SKM-1 (cell line): Measurements from ENCODE around the gene ATG16L2.
A peak's percentile ranks its signal among the peaks of the same experiment; 100 is the strongest.
"Not testable (repeated sequence)": the region's sequence is repeated elsewhere in the genome, so short reads cannot be mapped to it uniquely, and the experiment has no call there.

Experiments used
- DNase-seq: peaks from one replicate; lab custom pipeline; 2025; ENCODE audit not compliant: unreplicated experiment; lab: John Stamatoyannopoulos, UW

ATG16L2 gene

GRCh38 chr11:72842653-72843330 is 28.6 kb downstream of the ATG16L2 start:
- no peak for DNase-seq

GRCh38 chr11:72844356-72844755 is 30.1 kb downstream of the ATG16L2 start:
- DNase-seq: no peak

GRCh38 chr11:72848846-72849466 is 34.7 kb downstream of the ATG16L2 start:
- DNase-seq: peak; percentile 43

- DNase-seq: no peak
These were observed 36.6 kb downstream of the ATG16L2 start for GRCh38 chr11:72850832-72851231.

- no peak for DNase-seq
These were observed 37.5 kb downstream of the ATG16L2 start for GRCh38 chr11:72851726-72852125.

- no peak for DNase-seq
These were observed 41.9 kb downstream of the ATG16L2 start for GRCh38 chr11:72856065-72856464.

GRCh38 chr11:72856551-72857345 is 42.5 kb downstream of the ATG16L2 start:
- DNase-seq: no peak

- DNase-seq: not testable (repeated sequence)
These were observed 44.1 kb downstream of the ATG16L2 start for GRCh38 chr11:72858267-72858666.

GRCh38 chr11:72859126-72859525 is 44.9 kb downstream of the ATG16L2 start:
- DNase-seq: no peak

- DNase-seq: no peak
These were observed 45.8 kb downstream of the ATG16L2 start for GRCh38 chr11:72860010-72860409.

GRCh38 chr11:72860592-72860991 is 46.4 kb downstream of the ATG16L2 start:
- no peak for DNase-seq

GRCh38 chr11:72863091-72863490 is 48.9 kb downstream of the ATG16L2 start:
- DNase-seq: no peak

GRCh38 chr11:72863916-72864315 is 49.7 kb downstream of the ATG16L2 start:
- no peak for DNase-seq

- DNase-seq: no peak
These were observed 50.8 kb downstream of the ATG16L2 start for GRCh38 chr11:72864702-72865655.

GRCh38 chr11:72867970-72868369 is 53.8 kb downstream of the ATG16L2 start:
- no peak for DNase-seq

- DNase-seq: no peak
These were observed 55.6 kb downstream of the ATG16L2 start for GRCh38 chr11:72869831-72870230.

- no peak for DNase-seq
These were observed 56.9 kb downstream of the ATG16L2 start for GRCh38 chr11:72871119-72871518.

GRCh38 chr11:72872012-72872411 is 57.8 kb downstream of the ATG16L2 start:
- DNase-seq: no peak

- no peak for DNase-seq
These were observed 61.5 kb downstream of the ATG16L2 start for GRCh38 chr11:72875736-72876135.

GRCh38 chr11:72876147-72876546 is 61.9 kb downstream of the ATG16L2 start:
- no peak for DNase-seq
